Activated naive CD4-positive, alpha-beta T cell treated with anti-CD3 and anti-CD28 coated beads, Interleukin-2, amount 50 U/mL, for 72 hours (primary cell): ENCODE results near the gene RBM44. TPM values are rescaled to one million over a fixed set of nuclear protein-coding genes. Genes with fewer than 3 reads are reported as not detected.

Source experiments
- ATAC-seq, 2 donors: fragments of 150-1000 bp; cut with Tn5 transposase; 2 replicates each; pipeline ENCODE4 v1.10.0; 2021; ENCODE audit warnings: mild to moderate bottlenecking in 2 of 2, moderate library complexity in 2 of 2
- DNase-seq, 2 donors: peaks; one replicate each; pipeline ENCODE4 v3.0.0; 2021 to 2022; ENCODE audit warnings: low spot score in 2 of 2
- H3K27ac Mint-ChIP-seq, 2 donors: one replicate each; pipeline ENCODE4 v1.8.0; 2022; ENCODE audit warnings: mild to moderate bottlenecking in 2 of 2, mixed read lengths in 2 of 2
- H3K36me3 Mint-ChIP-seq, 2 donors: one replicate each; pipeline ENCODE4 v1.8.0; 2022; ENCODE audit warnings: mixed read lengths in 2 of 2
- H3K9me3 Mint-ChIP-seq, 2 donors: one replicate each; pipeline ENCODE4 v1.8.0; 2022; ENCODE audit warnings: mixed read lengths in 2 of 2
- total RNA-seq, 2 donors: library from RNA; stranded (reverse); gene quantifications; one replicate each; pipeline ENCODE4 v1.2.3, GENCODE V29; 2022

Gene RBM44
- total RNA-seq, 2 donors from 2014 or later: 1.0 to 2.4 TPM

- Mint-ChIP-seq H3K36me3 (no peaks in the 10 kb centered on the region), H3K9me3 (no peaks in the 10 kb centered on the region), H3K27ac (no peak overlapping the region)
- ATAC-seq: no peak
- DNase-seq: no peak
Measured at GRCh38 chr2:237884681-237885080, 86.1 kb downstream of the RBM44 start.

- Mint-ChIP-seq H3K36me3 (no peaks in the 10 kb centered on the region), H3K9me3 (no peaks in the 10 kb centered on the region), H3K27ac (no peak overlapping the region)
- ATAC-seq (no peak), DNase-seq (no peak)
Measured at GRCh38 chr2:237885111-237885930, 86.7 kb downstream of the RBM44 start.

- ATAC-seq: no peak
Measured at GRCh38 chr2:237885931-237886684, 87.5 kb downstream of the RBM44 start.

GRCh38 chr2:237886685-237887481, 88.3 kb downstream of the RBM44 start:
- no peak overlapping the region for H3K27ac Mint-ChIP-seq
- ATAC-seq (no peak), DNase-seq (no peak)
- no peaks in the 10 kb centered on the region for H3K36me3 Mint-ChIP-seq
- H3K9me3 Mint-ChIP-seq: no peaks in the 10 kb centered on the region

More at GRCh38 chr2:237885931-237886684, 87.5 kb downstream of the RBM44 start:
- DNase-seq: no peak
- no peaks in the 10 kb centered on the region for H3K36me3 Mint-ChIP-seq
- H3K27ac Mint-ChIP-seq: no peak overlapping the region
- H3K9me3 Mint-ChIP-seq: no peaks in the 10 kb centered on the region

GRCh38 chr2:237888389-237888788, 89.8 kb downstream of the RBM44 start:
- Mint-ChIP-seq H3K27ac (no peak overlapping the region), H3K36me3 (no peaks in the 10 kb centered on the region), H3K9me3 (no peaks in the 10 kb centered on the region)
- no peak for ATAC-seq
- DNase-seq: no peak

GRCh38 chr2:237889016-237889415, 90.4 kb downstream of the RBM44 start:
- Mint-ChIP-seq H3K9me3 (no peaks in the 10 kb centered on the region), H3K36me3 (no peaks in the 10 kb centered on the region), H3K27ac (no peak overlapping the region)
- ATAC-seq: no peak
- DNase-seq: no peak

- ATAC-seq: no peak
- DNase-seq: no peak
- no peak overlapping the region for H3K27ac Mint-ChIP-seq
- no peaks in the 10 kb centered on the region for H3K9me3 Mint-ChIP-seq
- no peaks in the 10 kb centered on the region for H3K36me3 Mint-ChIP-seq
Measured at GRCh38 chr2:237889811-237890210, 91.2 kb downstream of the RBM44 start.

Other genes starting within 250 kb of the RBM44 start
- gene PRLH, start 232.2 kb upstream of the RBM44 start, total RNA-seq: not detected
- gene RAB17, start 208.0 kb upstream of the RBM44 start, total RNA-seq: under 1 TPM in 1 of 2 donors, not detected in 1; 0.88 TPM
- gene LRRFIP1, start 171.2 kb upstream of the RBM44 start, total RNA-seq: 100 to 1,000 TPM; 190 to 193 TPM
- under 1 TPM in 1 of 2 donors, not detected in 1; 0.47 TPM for gene RAMP1, start 60.8 kb downstream of the RBM44 start, total RNA-seq
- gene UBE2F, start 168.2 kb downstream of the RBM44 start, total RNA-seq: 100 to 1,000 TPM in 1 of 2 donors, 10 to 100 TPM in 1; 64.5 to 175 TPM